HG03460 (cell line): ENCODE measurements around the gene RAD52.

Experiments
- ATAC-seq: cut with Tn5 transposase; IDR thresholded peaks from one replicate; pipeline ENCODE4 v1.9.1; 2021; ENCODE audit not compliant: unreplicated experiment

Gene RAD52

DNA sequence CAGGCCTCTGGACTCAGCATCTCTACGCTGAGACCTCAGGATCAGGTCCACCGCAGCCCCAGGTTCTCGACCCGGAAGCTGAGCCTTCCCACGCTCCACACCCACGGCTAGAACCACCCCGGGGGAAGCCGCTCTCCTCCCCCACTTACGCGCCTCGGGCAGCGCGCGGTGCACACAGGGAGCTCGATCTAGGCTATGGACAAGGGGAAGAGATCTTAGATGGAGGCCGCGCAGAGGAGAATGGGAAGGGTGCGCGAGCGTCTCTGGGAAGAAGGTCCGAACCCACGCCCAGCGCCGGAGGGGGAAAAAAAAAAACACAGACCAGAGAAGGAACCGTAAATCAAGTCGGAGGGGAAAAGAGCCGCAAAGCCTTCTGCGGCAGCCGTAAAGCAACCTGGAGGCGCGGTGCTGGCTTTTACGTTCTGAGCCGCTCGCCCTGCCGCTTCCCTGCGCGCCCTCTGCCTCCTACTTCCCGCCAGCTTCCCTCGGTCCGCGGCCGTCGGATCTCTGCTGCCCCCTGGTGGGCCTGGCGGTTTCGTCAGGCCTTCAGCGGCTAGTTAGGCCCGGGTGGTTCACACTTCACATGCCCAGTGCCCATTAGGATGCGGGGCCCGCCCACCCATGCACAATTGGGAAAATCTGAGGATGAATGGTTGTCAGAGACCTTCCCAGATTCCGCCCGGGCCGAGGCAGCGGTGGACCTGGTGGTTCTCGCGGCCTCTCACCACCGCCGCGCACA lies at the start of gene RAD52:
RAD52 (minus strand) TSS at position 242 of the 739 bp plus-strand sequence. CDS start 16,636 bp downstream, outside the sequence.
- peak; percentile 84 for ATAC-seq

DNA sequence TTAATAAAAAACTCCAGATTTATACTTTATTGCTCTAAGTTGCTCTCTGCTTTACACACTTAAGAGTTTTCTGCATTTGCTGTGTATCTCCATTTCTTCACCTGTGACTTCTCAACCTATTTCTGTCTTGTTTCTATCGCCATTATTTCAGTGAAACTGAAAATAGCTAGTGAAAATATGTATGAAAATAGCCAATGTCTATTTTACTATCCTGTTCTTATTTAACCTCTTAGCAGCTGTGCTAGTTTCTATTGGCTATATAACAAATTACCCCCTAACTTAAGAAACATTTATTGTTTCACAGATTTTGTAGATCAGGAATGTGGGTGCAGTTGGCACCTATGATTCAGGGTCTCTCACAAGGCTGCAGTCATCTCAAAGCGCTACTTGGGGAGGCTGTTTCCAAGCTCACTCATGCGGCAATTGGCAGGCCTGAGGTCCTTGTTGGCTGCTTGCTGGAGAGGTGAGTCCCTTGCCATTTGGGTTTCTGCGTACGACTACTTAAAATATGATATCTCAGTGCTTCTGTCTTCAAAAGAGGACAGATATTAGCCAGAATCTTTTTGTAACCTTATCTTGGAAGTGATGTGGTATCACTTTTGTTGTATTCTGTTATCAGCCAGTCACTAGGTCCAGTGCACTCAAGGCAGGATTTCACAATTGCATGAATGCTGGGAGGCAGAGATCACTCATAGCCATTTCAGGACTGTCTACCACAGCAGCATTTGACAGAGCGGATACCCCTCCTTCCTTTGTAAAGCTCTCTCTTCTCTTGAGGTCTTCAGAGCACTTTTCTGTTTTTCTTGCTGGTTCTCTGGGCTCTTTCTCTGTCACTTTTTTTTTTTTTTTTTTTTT lies 48.8 kb upstream of the RAD52 start:
- peak; percentile 71 for ATAC-seq

DNA sequence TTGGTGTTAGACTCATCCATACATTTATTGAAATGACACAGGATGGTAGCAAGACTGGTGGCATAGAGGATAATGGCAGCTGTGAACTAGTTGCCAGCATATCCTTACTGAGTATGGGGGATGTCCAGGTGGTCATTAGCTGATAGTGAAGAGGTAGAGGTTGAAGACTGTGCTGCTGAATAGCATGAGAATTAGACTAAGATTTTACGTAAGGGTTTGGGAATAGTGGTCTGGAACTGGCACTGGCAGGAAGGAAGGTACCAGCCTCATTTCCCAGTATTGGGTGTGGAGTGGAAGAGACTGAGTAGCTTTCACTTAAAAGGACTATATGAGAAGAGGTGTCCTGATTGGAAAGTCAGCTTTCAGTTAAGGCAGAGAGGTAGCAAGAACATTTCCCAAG lies 48.0 kb upstream of the RAD52 start:
- ATAC-seq, result no peak

DNA sequence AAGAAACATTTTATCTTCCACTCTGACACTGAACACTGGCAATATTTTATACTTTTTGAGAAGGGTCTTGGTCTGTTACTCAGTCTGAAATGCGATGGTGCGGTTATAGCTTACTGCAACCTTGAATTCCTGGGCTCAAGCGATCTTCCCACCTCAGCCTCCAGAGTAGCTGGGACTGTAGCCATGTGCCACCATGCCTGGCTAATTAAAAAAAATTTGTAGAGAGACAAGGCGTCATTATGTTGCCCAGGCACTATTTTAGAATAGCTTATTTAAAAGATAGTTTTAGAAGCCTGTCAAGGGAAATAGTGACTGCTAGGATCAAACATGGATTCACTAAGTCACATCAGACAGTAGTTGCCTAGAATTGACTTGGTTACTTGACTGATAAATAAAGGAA lies 47.4 kb upstream of the RAD52 start:
- no peak for ATAC-seq

DNA sequence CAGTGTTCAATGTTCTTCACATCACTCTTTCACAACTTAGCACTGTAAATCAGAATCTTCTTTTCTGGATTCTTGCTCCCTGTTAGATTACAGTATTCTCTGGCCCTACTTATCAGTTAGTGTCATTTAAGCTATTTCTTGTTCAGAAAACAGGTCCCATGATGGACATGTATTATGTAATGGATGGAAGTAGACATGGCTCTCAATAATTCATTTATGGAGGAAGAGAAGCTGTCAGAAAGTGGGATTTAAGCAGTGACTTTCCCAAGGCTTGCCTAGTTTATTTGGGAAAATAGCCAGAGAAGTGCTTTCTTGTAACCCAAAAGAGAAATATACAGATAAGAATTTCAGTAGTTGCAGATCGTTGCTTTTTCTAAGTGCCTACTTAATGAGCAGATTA lies 43.2 kb upstream of the RAD52 start:
- no peak for ATAC-seq

DNA sequence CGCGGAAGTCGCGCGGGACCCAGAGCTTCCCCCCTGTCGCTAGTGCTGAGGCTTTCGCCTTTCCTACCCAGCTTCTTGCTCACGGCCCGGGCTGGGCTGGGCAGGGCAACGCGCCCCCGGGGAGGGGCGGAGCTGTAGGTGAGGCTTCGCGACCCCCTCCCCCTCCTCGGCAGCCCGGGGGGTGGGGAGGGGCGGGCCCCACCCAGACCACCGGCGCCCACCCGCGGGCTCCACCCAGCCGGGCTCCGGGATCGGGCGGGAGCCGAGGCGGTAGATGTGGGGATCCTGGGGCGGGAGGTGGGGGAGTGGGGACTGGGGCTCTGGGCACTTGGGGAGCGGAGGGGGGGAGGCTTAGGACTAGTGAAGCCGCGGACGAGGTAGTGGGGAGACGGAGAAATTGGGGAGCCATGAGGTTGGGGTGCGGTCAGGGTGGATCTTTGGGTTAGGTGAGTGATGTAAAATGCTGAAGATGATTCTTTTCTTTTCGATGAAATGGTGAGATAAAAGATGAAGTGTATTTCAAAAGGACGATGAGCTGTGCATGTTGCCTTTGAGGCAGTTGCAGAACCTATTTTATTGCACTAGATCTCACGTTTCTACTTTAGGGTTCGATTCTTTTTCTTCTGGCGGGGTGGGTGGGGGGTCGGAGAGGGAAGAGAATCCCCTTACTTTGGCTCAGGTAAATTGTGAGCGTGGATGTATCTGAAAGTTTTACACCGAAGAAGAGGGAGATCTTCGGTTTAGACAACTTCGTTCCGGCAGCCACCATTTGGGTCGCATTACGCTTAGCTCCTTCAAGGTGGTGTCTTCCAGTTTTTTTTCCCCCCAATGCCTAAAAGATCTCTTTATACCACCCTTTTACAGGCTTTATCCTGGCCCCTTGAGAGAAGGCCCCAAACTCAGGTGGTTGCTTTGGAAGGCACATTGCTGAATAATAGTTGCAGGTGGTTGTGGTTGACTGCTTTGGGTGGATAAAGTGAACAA lies 42.1 kb upstream of the RAD52 start:
- peak; percentile 44 for ATAC-seq

DNA sequence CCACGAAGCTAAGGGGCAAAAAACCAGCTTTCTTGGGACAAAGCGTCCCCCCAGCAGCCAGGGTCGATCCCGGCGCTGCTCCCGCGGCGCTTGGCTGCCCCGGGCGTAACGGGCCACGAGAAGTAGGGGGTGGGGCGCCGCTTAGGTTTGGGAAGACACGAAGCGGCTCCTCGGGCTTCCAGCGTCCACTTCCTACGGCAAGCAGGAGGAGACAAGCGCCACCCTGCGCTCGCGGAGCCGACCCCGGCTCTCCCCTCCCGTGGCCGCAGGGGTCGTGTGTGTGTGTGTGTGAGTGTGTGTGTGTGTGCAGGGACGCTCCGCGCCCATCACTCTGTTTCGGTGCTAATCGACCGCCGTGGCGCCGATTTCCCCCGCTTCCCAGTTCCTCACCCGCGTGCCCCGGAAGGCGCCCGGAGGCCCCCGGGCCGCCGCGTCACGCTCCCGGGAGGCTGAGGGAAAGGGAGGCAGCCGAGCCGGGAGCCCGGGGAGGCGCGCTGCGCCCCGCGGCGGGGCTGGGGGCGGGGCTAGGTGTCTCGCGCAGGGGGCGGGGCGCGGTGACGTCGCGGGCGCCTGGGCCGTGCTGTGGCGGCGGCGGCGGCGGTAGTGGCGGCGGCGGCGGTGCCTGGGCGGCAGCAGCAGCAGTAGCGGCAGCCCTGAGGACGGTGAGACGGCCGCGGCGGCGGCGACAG lies 41.3 kb upstream of the RAD52 start, which contains the start of gene ERC1:
ERC1 (plus strand) TSS at position 563 of the 689 bp plus-strand sequence. CDS start 36,681 bp downstream, outside the sequence.
- peak; percentile 84 for ATAC-seq

DNA sequence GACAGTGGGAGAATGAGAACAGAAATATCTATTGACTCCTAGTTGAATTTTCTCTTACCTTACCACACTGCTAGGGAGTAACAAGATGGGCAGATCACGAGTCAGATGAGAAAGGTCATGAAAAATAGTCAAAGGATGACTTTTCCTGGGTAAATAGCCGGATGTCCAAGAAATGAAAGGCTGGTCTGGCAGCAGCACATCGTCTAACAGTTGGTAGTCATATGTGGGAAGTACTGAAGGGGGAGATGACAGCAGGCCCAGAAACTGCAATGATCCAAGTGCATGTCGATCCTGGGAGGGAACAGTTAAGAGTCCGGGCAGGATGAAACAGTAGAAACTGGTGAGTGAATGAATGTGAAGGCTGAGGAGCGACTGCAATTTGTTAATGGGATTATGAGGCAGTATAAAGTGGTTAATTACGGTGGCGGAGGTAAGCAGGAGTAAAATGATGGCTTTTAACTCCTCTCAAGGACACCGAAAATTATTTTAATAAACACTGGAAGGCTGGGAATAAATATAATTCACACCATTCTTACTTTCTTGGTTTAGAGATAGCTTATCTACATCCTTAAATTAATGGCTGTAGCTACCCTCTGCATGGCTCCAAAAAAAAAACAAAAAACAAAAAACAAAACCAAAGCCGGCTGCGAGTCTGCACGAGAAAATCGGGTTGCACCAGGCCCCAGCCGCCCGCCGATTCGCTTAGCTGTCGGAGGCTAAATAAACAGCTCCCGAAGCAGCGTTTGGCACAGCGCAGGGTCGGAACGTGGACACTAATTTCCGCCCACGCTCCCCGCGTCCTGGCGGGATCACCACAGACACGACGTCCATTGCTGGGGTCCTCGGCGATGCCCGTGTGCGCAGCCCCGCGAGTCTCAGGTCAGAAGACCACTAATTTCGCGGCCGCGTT lies 40.5 kb upstream of the RAD52 start:
- ATAC-seq, result peak; percentile 8

DNA sequence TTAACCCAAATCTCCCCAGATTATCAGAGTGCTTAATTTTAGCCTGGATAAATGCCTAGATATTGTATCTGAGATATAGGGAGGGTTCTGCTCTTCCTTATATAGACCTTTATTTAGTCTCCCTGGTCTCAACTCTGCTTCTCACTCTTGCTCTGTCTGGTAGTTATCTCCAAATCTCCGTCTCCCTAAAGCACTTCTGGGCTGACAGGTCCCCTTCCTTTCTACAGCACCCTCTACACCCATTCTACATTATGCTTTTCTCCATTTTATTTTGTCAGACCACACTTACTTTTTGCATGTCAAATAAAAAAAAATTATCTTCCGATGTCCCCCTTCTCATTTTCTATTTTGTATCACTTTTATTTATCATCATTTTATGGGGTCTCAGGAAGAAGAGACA lies 39.6 kb upstream of the RAD52 start:
- no peak for ATAC-seq

DNA sequence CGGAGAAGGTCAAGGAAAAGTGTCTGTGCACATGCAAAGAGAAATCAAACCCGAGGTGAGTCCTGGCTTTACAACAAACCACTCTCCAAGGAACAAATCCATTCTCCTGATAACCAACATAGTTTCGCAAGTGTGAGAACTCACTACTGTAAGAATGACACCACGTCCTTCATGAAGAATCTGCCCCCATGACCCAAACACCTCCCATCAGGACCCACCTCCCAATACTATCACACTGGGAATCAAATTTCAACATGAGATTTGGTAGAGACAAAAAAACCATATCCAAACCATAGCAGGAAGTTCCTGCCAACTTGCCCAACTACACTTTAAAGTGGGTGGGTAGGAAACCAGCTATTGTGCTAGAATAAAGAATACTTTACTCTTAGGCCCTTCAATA lies 39.2 kb upstream of the RAD52 start:
- no peak for ATAC-seq

DNA sequence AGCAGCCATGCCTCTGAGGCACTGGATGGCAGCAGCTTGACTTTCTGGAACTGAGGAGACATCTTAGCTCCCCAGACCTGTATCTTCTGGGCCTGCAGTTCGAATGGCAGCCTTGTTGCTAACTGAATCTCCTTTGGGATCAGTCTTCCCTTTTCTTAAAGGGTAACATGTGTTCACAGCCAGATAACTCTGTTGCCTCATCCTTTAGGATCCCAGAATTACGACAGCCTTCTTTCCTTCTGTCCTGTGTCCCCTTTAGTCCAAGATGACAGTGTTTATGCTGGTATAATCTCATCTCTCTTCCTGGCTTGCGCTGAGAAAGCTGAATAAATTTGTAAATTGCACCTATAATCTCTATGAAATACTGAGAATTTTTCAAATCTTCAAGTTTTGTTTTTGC lies 32.5 kb upstream of the RAD52 start:
- no peak for ATAC-seq

DNA sequence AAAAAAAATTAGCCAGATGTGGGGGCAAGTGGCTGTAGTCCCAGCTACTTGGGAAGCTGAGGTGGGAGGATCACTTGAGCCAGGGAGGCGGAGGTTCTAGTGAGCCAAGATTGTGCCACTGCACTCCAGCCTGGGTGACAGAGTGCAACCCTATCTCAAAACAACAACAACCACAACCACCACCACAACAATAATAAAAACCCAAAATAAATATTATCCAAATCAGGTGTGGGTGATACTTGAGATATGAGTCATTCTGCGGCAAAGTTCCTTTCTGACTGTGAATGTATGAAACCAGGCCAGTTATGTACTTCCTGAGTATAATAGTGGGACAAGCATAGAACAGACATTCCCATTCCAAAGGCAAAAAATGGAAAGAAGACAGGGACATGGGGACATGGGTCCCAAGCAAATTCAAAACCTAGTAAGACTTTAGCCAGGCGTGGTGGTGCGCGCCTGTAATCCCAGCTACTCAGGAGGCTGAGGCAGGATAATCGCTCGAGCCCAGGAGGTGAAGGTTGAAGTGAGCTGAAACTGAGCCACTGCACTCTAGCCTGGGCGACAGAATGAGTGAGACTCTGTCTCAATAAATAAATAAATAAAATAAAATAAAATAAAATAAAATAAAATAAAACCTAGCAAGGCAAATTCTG lies 31.8 kb upstream of the RAD52 start:
- ATAC-seq, result no peak

DNA sequence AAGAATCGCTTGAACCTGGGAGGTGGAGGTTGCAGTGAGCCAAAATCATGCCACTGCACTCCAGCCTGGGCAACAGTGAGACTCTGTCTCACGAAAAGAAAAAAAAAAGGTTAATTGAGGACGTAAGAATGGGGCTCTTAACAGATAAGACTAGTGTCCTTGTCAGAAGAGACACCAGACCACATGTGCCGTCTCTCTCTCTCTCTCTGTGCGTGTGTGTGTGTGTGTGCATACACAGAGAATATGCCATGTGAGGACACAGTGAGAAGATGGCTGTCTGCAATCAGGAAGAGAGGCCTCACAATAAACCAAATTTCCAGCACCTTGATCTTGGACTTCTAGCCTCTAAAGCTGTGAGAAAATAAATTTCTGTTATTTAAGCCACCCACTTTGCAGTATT lies 29.9 kb upstream of the RAD52 start:
- no peak for ATAC-seq

DNA sequence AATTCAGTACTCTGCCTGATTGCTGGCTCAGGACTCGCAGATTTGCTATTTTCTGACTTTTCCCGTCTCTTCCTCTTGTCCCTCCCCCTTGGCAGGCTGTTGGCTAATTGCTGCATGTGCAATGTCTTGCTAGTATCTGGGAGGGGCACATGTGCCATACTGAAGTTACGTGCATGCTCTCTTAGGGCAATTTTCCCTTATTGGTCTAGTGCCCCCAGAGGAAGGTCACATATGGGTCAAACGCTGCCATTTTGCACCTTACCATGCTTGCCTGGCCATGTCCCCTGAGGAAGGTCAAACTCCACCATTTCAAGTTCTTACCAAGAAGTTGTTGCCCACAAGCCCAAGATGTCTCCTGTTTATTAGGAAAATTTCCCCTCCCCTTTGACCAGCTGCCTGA lies 27.7 kb upstream of the RAD52 start:
- ATAC-seq, result no peak

DNA sequence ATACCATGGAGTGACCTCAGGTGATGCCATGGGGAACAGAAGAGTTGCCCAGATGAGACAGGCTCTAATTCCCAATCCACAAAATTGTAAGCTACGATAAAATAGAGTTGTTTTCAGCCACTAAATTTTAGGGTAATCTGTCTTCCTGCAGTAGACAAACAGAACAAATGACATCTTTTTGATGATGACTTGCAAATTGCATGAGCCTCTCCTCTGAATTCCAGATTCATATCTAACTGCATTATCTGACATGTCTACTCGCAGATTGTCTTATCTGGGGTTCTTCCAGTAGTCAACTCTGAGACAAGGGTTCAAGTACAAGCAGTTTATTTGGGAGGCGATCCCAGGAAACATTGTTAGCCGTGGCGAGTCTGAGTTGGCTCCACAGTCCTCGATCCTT lies 27.1 kb upstream of the RAD52 start:
- ATAC-seq, result no peak

DNA sequence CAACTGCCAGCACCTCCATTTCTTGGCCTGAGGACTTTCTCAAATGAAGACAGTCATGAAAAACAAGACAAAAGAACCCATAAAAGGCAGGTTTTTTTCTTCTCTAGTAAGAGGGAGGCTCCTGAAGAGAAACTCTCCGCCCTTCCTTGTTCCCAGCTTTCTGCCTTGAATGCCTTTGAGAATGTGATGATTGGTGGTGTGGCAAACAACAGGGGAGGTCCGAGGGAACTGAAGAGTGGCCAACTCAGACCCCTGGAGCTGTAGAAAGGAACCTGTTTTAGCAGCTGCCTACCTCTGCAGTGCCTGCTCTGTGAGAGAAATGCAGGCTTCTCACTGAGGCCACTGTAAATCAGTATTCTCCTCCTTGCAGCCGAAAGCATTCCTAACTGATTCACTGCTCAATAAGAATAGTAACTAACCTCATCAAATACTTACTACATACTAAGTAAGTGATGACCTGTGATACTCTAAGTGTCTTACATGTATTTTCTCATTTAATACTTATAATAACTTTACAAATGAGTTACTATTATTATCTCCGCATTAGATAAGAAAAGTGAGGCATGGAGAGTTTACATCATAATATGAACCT lies 24.9 kb upstream of the RAD52 start:
- ATAC-seq, result no peak

DNA sequence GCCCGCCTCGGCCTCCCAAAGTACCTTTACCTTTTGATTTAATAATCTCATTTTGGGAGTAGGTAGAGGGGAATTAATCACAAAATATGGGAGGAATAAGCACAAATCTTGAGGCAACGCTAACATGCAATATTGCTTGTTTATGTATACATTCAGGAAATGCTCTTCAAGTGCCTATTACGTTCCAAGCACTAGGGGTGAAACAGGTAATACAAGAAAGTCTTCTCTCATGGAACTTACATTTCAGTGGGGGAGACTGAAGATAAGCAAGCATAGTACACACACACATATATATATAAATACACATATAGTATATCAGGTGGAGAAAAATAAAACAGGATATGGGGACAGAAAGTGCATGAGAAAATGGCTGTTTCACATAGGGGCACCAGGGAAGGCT lies 22.5 kb upstream of the RAD52 start:
- no peak for ATAC-seq

DNA sequence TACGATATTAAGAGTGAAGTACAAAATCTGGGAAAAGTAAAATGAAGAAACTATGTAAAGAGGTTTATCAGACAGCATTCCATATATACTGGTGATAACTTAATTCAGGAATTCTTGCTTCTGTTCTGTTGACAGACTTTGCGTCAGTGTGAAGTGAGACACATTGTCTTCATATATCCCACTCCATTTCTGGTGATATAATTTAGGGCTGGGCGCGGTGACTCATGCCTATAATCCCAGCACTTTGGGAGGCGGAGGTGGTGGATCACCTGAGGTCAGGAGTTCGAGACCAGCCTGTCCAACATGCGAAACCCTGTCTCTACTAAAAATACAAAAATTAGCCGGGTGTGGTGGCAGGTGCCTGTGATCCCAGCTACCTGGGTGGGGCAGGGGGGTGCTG lies 20.3 kb upstream of the RAD52 start:
- no peak for ATAC-seq

DNA sequence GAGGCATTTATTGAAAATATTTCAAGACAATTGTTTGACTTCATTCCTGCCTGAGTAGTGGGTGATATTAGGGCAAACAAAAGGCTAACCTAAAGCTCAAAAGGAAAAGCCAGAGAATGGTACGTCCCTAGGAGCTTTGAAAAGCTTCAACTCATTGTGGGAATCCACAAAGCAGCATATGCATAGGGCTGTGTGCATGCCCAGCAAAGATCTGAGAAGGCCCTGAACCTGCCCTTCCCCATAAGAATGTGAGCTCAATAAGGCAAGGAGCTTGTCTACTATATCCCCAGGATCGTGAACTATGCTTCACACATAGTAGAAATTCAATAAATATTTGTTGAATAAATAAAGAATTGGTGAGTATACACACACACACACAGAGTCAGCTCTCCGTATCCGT lies 19.1 kb upstream of the RAD52 start:
- no peak for ATAC-seq
